GM18526 (cell line): Measurements from ENCODE around the gene CEP70.

Experiments
- POLR2A ChIP-seq: IDR thresholded peaks from 3 replicates; pipeline ENCODE4 v1.6.1; 2011; ENCODE audit not compliant: insufficient read length; ENCODE audit errors: extremely low read depth

The CEP70 gene

DNA sequence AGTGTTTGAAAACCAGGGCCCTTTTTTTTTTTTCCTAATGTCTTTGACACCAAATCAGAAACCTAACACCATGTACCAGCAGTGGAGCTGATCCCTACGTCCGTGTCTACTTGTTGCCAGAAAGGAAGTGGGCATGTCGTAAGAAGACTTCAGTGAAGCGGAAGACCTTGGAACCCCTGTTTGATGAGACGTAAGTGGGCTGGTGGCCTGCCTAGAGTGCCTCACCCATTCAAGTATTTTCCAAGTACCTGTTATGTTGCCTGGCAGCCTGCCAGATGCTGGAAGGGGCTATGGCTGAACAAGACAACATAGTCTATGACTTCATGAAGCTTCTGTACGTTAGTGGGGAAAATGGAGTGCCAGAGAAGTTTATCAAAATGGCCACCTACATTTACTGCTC, 119.9 kb downstream of the CEP70 start:
- no peak for TF ChIP-seq POLR2A

DNA sequence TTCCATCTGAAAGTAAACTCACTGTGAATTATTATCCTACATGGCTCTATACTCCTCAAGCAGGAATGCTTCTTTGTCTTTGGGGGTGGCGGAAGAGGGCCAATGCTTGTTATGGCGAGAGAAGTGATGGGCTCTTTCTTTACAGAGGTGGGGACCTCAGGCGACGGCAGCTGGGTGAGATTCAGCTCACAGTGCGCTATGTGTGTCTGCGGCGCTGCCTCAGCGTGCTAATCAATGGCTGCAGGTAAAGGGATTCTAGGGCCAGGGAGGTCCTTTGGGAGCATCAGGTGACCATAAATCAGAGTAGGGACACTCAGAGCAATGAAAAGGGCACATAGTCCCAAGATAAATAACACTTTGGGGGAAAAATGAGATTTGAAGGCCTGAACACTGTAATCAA, 120.7 kb downstream of the CEP70 start:
- no peak for TF ChIP-seq POLR2A

DNA sequence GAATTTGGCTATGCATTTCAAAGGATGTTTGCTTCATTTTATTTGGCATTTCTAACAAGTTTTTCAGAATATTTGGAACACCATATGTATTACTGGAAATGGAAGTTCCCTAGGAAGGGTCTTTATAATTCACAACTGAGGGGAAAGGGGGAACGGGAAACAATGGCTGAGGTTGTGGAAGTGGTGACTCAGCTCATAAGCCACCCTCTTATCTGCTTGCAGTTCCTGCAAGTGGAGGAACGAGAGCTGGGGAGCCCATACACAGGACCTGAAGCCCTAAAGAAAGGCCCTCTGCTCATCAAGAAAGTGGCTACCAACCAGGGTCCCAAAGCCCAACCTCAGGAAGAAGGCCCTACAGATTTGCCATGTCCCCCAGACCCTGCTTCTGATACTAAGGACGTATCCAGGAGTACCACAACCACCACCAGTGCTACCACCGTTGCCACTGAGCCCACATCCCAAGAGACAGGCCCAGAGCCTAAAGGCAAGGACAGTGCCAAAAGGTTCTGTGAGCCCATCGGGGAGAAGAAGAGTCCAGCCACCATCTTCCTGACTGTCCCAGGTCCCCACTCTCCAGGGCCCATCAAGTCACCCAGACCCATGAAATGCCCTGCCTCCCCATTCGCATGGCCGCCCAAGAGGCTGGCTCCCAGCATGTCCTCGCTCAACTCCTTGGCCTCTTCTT, 121.8 kb downstream of the CEP70 start:
- no peak for TF ChIP-seq POLR2A

DNA sequence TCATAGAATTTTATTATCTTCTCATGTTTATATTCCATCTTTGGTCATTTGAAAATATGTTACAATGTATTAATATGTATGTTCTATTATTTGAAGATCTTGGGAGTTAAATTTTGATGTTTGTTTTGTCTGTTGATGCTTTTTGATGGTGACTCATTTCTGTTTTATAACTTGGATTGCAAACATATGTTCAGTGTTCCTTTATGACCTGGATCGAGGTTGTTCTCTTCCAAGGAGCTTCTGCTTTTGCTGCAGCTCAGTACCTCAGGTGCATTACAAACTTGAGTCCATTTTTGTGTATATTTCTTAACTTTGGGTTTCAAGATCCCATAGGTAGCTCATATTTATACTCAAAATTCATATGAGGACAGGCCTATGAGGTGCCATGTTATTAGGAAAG, 122.6 kb downstream of the CEP70 start:
- no peak for TF ChIP-seq POLR2A

DNA sequence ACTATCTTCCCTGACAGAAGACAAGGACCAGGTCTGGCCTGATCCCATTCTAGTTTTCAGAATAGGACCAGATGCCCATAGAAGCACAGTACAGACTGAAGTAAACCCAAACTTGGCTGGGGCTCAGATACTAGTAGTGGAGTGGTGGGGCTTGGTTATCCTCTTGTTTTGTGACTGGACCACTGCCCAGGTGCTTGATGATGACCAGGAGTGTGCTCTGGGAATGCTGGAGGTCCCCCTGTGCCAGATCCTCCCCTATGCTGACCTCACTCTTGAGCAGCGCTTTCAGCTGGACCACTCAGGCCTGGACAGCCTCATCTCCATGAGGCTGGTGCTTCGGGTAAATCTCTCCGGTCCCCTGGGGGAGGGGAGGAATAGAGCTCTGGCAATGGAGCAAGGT, 123.4 kb downstream of the CEP70 start:
- TF ChIP-seq POLR2A = no peak

DNA sequence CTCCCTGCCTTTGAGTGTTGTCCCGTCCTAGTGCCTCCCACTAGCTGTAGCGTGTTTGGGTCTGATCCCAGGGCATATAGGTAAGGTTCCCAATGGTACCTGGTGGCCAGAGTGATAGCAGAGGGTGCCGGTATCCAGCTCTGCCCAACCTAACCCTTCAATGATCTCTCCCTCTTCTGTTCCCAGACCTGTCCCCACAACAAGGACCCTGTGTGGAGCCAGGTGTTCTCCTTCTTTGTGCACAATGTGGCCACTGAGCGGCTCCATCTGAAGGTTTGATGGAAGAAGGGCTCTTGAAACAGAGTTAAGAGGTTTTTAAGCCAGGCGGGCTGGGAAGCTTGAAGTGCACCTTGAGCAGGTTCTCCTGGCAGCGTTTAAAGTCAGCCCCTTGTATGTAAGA, 124.2 kb downstream of the CEP70 start:
- no peak for TF ChIP-seq POLR2A

DNA sequence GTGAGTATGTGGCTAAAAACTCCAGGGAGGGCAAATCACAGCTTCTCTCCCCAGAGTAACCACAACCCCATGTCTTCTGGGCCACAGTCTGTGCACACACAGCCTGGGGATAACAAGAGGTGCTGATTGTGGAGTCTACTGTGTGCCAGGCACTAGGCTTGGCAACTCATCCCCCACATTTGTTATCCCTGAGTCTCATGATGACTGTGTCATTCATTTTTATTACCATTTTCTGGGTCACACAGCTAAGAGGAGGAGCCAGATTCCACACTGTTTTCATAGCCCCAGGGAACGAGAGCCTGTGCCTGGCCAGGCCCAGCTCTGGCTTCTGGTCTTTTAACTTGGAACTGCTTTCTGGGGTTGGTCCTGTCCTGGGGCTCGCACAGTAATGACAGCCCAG, 125.2 kb downstream of the CEP70 start:
- TF ChIP-seq POLR2A = no peak

DNA sequence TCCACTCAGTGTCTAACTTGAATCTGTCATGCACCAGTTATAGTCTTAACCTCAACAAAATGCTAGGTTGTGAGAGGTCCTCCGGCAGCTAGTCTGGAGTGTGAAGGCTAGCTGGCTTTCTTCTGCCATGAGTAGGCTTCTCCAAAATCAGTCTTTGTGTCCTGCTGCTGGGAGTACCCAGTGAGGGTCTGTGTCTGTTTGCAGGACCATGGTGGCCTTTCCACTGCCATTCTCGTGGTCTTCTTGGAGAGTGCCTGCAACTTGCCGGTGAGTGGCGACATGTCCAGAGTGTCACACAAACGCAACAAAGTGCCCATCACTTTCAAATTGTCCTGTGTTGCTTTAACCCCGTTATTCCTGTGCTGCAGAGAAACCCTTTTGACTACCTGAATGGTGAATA, 125.6 kb downstream of the CEP70 start:
- TF ChIP-seq POLR2A = no peak

DNA sequence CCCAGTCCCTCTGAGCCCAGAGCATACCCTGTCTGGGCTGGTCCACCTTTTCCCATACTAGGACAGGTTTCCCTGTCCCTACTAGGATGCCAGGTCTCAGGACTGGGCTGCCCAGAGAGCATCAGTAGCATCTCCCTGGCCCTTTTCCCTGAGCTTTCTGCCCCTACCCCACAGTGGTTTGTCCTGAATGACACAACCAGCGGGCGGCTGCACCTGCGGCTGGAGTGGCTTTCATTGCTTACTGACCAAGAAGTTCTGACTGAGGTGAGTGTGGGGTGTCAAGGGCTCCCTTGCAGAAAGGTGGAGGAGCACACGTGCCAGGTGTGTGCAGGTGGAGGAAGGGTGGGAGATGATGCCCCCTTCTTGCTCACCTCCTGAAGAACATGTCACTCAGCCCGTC, 126.1 kb downstream of the CEP70 start:
- no peak for TF ChIP-seq POLR2A

DNA sequence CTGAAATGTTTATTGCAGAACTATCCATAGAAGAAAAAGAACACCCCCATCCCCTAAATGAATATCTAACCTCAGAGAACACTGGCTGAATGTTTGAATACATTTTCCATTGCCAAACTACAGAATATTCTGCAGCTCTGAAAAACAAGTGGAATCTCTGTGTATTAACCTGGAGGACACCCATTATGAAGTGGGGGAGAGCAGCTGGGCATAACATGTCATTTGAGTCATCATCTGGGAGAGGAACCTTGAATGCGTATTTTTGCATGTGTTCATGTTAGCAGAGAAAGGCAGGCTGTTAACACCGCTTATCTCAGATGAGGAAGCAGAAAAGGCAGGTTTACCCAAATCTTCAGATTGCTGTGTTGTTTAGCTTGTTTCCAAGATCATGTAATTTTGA, 128.1 kb downstream of the CEP70 start:
- no peak for TF ChIP-seq POLR2A

DNA sequence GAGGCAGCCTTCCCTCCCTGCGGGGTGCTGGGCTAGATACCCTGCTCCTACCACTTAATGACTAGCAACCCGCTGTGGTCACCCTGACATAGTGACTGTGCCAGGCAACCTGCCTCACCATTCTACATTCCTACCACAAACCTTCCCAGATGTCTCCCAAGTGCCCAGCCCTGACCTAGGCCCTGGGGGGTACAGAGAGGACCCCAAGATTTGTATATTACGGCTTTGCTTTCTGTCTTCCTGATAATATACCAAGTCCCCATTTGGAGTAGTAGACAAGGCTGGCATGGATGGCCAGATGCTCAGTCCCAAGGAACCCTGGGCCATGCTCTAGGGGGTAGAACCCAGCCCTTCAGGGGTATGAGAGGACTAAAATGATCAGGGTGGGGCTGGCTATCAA, 128.6 kb downstream of the CEP70 start:
- TF ChIP-seq POLR2A = no peak

DNA sequence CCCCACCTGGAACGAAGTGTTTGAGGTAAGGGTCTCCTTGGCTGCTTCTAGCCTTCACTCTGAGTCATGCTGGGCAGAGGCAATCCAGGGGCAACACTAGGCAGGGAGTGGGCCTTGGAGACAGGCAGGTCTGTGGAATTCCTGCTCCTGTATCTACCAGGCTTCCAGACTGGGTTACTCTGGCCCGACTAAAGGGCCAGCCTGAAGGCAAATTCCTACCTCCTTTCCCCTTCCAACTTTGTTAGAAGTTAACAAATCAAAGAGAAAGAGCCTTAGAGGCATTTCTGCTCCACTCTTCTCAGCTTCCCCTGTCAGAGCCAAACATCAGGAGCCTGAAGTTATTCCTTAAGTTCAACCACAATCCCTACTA, 129.6 kb downstream of the CEP70 start:
- no peak for TF ChIP-seq POLR2A

DNA sequence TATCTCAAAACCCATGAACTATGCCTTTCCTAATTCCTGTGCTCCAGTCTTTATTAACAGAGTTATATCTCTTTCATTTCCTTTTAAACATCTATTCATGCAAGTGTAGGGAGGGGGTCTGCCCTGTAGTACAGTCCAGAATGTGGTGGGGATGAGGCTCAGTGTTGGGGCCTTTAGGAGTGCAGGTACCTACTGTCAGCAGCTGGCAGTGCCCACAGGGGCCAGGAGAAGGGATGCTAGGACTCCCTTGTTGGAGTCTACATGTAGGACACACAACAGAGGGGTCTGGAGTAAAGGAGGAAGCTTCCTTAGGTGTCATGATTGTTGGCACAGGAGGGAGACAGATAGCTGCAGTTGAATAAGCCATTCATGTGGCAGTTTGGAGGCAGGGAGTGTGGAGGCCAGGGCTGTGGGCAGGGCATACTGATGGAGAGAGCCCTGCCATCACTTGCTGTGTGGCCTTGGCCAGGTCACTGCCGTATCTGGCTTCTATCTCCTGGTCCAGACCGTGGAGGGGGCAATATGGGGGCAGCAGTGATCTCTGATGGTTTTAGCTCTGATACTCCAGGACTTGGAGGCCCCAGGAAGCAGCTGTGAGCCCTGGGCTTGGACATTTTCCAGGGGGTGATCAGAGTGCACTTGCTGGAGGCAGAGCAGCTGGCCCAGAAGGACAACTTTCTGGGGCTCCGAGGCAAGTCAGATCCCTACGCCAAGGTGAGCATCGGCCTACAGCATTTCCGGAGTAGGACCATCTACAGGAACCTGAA, 130.2 kb downstream of the CEP70 start:
- TF ChIP-seq POLR2A = no peak

DNA sequence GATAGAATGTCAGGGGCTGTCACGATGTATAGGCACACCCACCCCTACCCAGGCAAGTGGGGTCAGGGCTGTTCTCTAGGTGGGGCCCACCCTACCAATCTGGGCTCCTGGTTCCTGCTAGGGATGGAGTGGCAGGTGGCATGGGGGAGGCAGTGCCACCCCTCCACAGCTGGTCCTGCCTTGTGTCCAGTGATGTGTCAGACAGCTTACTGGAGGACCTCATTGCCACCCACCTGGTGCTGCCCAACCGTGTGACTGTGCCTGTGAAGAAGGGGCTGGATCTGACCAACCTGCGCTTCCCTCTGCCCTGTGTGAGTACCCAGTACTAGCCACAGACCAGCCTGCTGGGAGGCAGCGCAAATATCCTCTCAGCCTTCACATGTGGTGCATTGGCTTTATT, 132.2 kb downstream of the CEP70 start:
- TF ChIP-seq POLR2A = no peak

DNA sequence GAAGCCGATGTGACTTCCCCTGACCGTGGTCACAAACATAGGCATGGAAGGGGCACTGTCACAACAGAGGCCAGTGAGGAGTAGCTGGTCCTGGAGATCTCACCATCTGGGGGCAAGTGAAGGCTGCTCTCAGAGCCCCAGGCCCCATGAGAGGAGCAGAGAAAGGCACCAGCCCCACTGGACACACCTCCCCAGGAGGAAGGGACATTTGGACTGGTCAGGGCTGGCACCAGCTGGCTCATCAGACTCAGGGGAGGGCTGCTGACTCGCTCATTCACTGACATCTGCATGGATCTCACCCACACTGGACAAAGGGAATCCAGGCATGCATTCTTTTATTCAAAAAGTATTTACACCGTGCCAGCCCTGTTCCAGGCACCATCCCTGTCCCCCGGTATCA, 132.8 kb downstream of the CEP70 start:
- no peak for TF ChIP-seq POLR2A

DNA sequence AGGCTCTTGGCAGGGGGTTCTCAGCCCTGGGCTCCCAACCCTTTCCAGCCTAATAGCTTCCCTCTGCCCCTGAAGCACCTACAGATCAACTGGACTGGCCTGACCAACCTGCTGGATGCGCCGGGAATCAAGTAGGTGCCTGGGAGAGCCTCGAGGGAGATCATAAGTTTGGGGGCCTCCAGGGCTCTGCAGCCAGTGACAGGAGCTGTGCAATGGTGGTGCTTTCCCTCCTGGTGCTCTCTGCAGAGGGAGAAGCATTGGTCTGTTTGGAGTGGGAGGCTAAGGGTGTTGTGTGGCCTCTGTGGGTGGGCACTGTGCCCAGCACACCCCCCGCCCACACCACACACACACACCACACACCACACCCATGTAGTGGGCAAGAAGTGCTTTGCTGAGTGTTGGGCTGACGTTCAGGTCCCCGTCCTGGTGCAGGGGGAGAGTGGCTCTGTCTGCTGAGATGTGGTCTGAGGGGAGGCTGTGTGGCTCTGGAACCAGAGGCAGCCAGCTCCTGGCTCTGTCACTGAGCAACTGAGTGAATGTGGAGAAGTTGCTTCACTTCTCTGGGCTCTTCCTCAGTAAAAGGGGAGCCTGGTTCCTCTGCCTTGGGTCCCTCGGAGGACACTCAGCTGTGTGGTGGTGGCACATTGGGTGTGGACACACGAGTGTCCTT, 133.4 kb downstream of the CEP70 start:
- no peak for TF ChIP-seq POLR2A

DNA sequence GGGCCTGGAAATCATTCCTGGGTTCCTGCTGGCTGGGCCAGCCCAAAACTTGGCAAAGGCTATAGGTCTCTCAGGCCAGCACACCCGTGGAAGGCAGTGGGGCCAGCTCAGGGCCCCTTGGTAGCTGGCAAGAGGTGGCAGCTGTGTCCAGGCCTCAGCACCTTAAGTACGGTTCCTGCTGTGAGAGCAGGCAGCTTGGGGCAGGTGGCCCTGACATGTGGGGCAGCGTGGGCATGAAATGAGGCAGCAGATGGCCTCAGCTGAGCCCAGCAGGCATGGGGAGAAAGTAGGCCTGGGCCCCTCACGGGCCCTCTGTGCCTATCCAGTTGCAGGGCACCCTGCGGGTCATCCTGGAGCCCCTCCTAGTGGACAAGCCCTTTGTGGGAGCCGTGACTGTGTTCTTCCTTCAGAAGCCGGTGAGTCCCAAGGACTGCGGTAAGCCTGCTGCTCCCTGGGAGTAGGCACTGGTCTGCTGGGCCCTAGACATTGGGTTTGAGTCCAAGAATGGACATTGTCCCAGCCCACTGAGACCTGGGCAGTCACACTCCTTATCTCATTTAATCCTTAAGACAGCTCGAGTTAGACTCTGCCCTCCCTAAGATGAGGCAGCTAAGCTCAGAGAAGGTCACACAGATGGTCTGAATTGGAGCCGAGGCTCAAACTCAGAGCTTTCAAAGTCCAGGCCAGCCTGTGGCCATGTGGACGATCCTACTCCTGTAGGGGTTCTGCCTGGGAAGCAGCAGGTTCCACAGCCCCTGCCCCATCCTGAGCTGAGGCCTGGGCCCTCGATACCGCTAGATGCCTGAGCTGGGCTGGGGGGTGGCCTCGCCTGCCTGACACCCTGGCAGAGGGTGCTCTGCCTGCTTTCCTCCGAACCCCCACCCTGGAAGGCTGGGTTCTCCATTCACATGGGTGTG, 134.2 kb downstream of the CEP70 start:
- no peak for TF ChIP-seq POLR2A
